B cell (primary cell): Measurements from ENCODE around the gene TMIE. TPM values are rescaled to one million over a fixed set of nuclear protein-coding genes. Genes with fewer than 3 reads are reported as not detected.

Source experiments
- ATAC-seq: fragments of 200-7000 bp; cut with Tn5 transposase; one replicate; pipeline ENCODE4 v1.10.0; 2021; ENCODE audit warnings: low read depth, mild to moderate bottlenecking, moderate number of reproducible peaks, moderate library complexity
- CTCF ChIA-PET: fragments of 350-600 bp; sonication (Branson Sonifier 250); formaldehyde crosslinking; loops from one replicate; lab custom pipeline; 2021; ENCODE audit warnings: antibody characterized with exemption, inconsistent platforms; lab: Charles Lee
- POLR2A ChIA-PET: fragments of 350-600 bp; sonication (Branson Sonifier 250); formaldehyde crosslinking; loops from one replicate; lab custom pipeline; 2021; ENCODE audit warnings: antibody characterized with exemption; lab: Charles Lee
- DNase-seq: peaks from one replicate; pipeline ENCODE4 v3.0.0; 2013
- H2AFZ ChIP-seq: 2 replicates; pipeline ENCODE4 v1.6.1; 2012; ENCODE audit warnings: mild to moderate bottlenecking, low read depth, low read length; ENCODE audit not compliant: insufficient read depth, poor library complexity, severe bottlenecking
- H3K27ac ChIP-seq, 2 donors: 1 replicate in 1 of 2; 2 replicates in 1 of 2; pipeline ENCODE4 v1.5.1; 2012 to 2013; ENCODE audit warnings: low read length in 2 of 2, mild to moderate bottlenecking in 2 of 2, moderate library complexity in 1 of 2
- H3K27me3 ChIP-seq, 4 experiments: fragments of 200-600 bp in 1 of 4; sonication (generic) in 1 of 4; replicated peaks in 1 of 4; 1 replicate in 2 of 4; 2 replicates in 2 of 4; pipeline versions ENCODE4 v1.6.1 to v1.7.0; 2013 to 2016; ENCODE audit warnings: low read length in 3 of 4, mild to moderate bottlenecking in 2 of 4, mixed read lengths in 1 of 4, moderate library complexity in 1 of 4; ENCODE audit not compliant: insufficient read depth in 4 of 4, control insufficient read depth in 3 of 4; ENCODE audit errors: control extremely low read depth in 1 of 4
- H3K36me3 ChIP-seq, 2 experiments: replicated peaks in 1 of 2; 1 replicate in 1 of 2; 2 replicates in 1 of 2; pipeline versions ENCODE4 v1.6.1 to v1.7.1; 2013; ENCODE audit warnings: low read length in 1 of 2; ENCODE audit not compliant: insufficient read depth in 2 of 2, control insufficient read depth in 1 of 2; ENCODE audit errors: control extremely low read depth in 1 of 2, extremely low read depth in 1 of 2
- H3K4me1 ChIP-seq, 2 donors: fragments of 200-600 bp in 1 of 2; sonication (generic) in 1 of 2; 1 replicate in 1 of 2; 2 replicates in 1 of 2; pipeline versions ENCODE4 v1.5.1 to v1.6.1; 2013 to 2017; ENCODE audit warnings: low read length in 2 of 2; ENCODE audit not compliant: control insufficient read depth in 2 of 2, insufficient read depth in 2 of 2
- H3K4me2 ChIP-seq: replicated peaks from 2 replicates; pipeline ENCODE3; 2012; ENCODE audit warnings: mild to moderate bottlenecking, low read depth, low read length; ENCODE audit not compliant: poor library complexity, severe bottlenecking
- H3K4me3 ChIP-seq, 5 experiments: fragments of 200-600 bp in 1 of 5; sonication (generic) in 1 of 5; 1 replicate in 3 of 5; 2 replicates in 2 of 5; pipeline versions ENCODE4 v1.5.1 to v1.7.0; 2011 to 2016; ENCODE audit warnings: low read length in 4 of 5, mild to moderate bottlenecking in 4 of 5, low read depth in 2 of 5, control low read depth in 1 of 5, moderate library complexity in 1 of 5; ENCODE audit not compliant: insufficient read depth in 1 of 5; ENCODE audit errors: control extremely low read depth in 1 of 5, extremely low read depth in 1 of 5
- H3K79me2 ChIP-seq: fragments of 200-600 bp; sonication (generic); one replicate; pipeline ENCODE4 v1.6.0; 2016; ENCODE audit warnings: low read length; ENCODE audit not compliant: control insufficient read depth, insufficient read depth
- H3K9ac ChIP-seq: fragments of 200-600 bp; sonication (generic); 2 replicates; pipeline ENCODE4 v1.6.1; 2017; ENCODE audit warnings: mild to moderate bottlenecking, low read length, moderate library complexity
- H3K9me3 ChIP-seq, 3 donors: one replicate each; pipeline versions ENCODE4 v1.6.1 to v1.7.1; 2013; ENCODE audit warnings: low read length in 2 of 3; ENCODE audit not compliant: control insufficient read depth in 2 of 3, insufficient read depth in 1 of 3; ENCODE audit errors: control extremely low read depth in 1 of 3
- H4K20me1 ChIP-seq: 2 replicates; pipeline ENCODE4 v1.6.0; 2012; ENCODE audit warnings: mild to moderate bottlenecking, low read length; ENCODE audit not compliant: insufficient read depth, control insufficient read depth, poor library complexity, severe bottlenecking
- H3K27ac Mint-ChIP-seq: one replicate; pipeline ENCODE4 v1.8.0; 2021; ENCODE audit warnings: mixed read lengths
- H3K27me3 Mint-ChIP-seq: one replicate; pipeline ENCODE4 v1.8.0; 2021; ENCODE audit warnings: mixed read lengths
- H3K4me1 Mint-ChIP-seq: one replicate; pipeline ENCODE4 v1.8.0; 2021; ENCODE audit warnings: mixed read lengths
- H3K4me3 Mint-ChIP-seq: one replicate; pipeline ENCODE4 v1.8.0; 2021; ENCODE audit warnings: mixed read lengths
- H3K9me3 Mint-ChIP-seq: one replicate; pipeline ENCODE4 v1.8.0; 2022; ENCODE audit warnings: mixed read lengths; ENCODE audit not compliant: insufficient read depth
- CTCF ChIP-seq: fragments of 200-600 bp; IDR thresholded peaks from one replicate; pipeline ENCODE4 v1.8.0; 2022; ENCODE audit warnings: antibody characterized with exemption, mild to moderate bottlenecking
- EZH2 ChIP-seq: IDR thresholded peaks from 2 replicates; pipeline ENCODE4 v1.6.1; 2012; ENCODE audit warnings: borderline replicate concordance, low read depth, mild to moderate bottlenecking, moderate library complexity, low read length; ENCODE audit not compliant: insufficient read depth, poor library complexity, severe bottlenecking
- WGBS: methylation state at CpG from one replicate; pipeline ENCODE4 v1.1.5; 2013; ENCODE audit warnings: missing lambda C conversion rate; ENCODE audit not compliant: insufficient coverage; 5-methylcytosine and 5-hydroxymethylcytosine counted together
- intact Hi-C: fragments of 100-400 bp; cut with micrococcal nuclease; formaldehyde crosslinking; loops from one replicate; pipeline ENCODE4 v1.10.0; 2022
- polyA plus RNA-seq: library from polyadenylated mRNA; depleted of rRNA; stranded (reverse); fragments of >200 nt; gene quantifications from 2 replicates; pipeline ENCODE4 v1.2.3, GENCODE V29; 2012
- small RNA-seq: library from RNA; depleted of rRNA; stranded (forward); fragments of <200 nt; gene quantifications from one replicate; pipeline ENCODE3, GENCODE V24; 2012; ENCODE audit warnings: low replicate concordance, low read depth; ENCODE audit not compliant: insufficient read length
- total RNA-seq, 2 donors: library from RNA; stranded (reverse); fragments of 120-200 nt in 1 of 2; gene quantifications; 1 replicate in 1 of 2; 2 replicates in 1 of 2; pipeline versions ENCODE4 v1.2.3 to v1.2.4, GENCODE V29; 2013 to 2022

Gene TMIE
- total and polyA plus RNA-seq, 2 donors (not counting 1 experiment from before 2014, with no cell fraction given): not detected

GRCh38 chr3:46759239-46760167, 58.3 kb downstream of the TMIE start:
- intact Hi-C loops: no loop called here
- ChIA-PET CTCF (no interaction called here), POLR2A (no interaction called here)
- no peak for TF ChIP-seq EZH2
- no peak for TF ChIP-seq CTCF
- peaks cover 2% of the 10 kb centered on the region for H3K9me3 Mint-ChIP-seq
- Histone ChIP-seq H3K9ac (no peak overlapping the region), H2AFZ (no peak overlapping the region), H3K36me3 (no peaks in the 10 kb centered on the region), H3K4me2 (no peak overlapping the region), H3K27ac (no peak overlapping the region), H3K4me1 (no peaks in the 10 kb centered on the region), H3K9me3 (peaks cover 4 to 13% (median 4%) of the 10 kb centered on the region in 3 donors), H4K20me1 (no peaks in the 10 kb centered on the region), H3K79me2 (no peaks in the 10 kb centered on the region), H3K27me3 (peaks cover 0 to 9% (median 2%) of the 10 kb centered on the region in 4 experiments), H3K4me3 (no peak overlapping the region)
- DNase-seq (no peak), ATAC-seq (no peak)
- H3K4me3 Mint-ChIP-seq: no peak overlapping the region
- 100% methylated on average over 3 of the region's 5 CpGs for WGBS
- no peaks in the 10 kb centered on the region for H3K4me1 Mint-ChIP-seq
- H3K27ac Mint-ChIP-seq: no peak overlapping the region
- peaks cover 12% of the 10 kb centered on the region for H3K27me3 Mint-ChIP-seq

Small RNAs within 50 kb of the gene (small RNA-seq; reads per million reads assigned to genes)
- not detected for gene PRSS45

Other genes with a start within 250 kb of the TMIE start
- 0.22 TPM in 1 of 2 replicates, not detected in the other for gene LTF, start 236.5 kb upstream of the TMIE start, total RNA-seq
- gene LTF, start 236.5 kb upstream of the TMIE start, polyA plus RNA-seq: not detected in 2 replicates
- not detected in 2 replicates for gene RTP3, start 203.4 kb upstream of the TMIE start, total RNA-seq
- gene RTP3, start 203.4 kb upstream of the TMIE start, polyA plus RNA-seq: not detected in 2 replicates
- not detected in 2 replicates for gene LRRC2, start 135.1 kb upstream of the TMIE start, total RNA-seq
- 0.04 TPM in 1 of 2 replicates, not detected in the other for gene LRRC2, start 135.1 kb upstream of the TMIE start, polyA plus RNA-seq
- gene FAM240A, start 88.9 kb upstream of the TMIE start, total RNA-seq: not detected in 2 replicates
- not detected in 2 replicates for gene FAM240A, start 88.9 kb upstream of the TMIE start, polyA plus RNA-seq
- gene ALS2CL, start 7.7 kb upstream of the TMIE start, total RNA-seq: 0.22 and 0.34 TPM in 2 replicates
- gene ALS2CL, start 7.7 kb upstream of the TMIE start, polyA plus RNA-seq: 0.30 and 1.0 TPM in 2 replicates
- gene PRSS50, start 16.5 kb downstream of the TMIE start, total RNA-seq: 0.10 TPM in 1 of 2 replicates, not detected in the other
- gene PRSS50, start 16.5 kb downstream of the TMIE start, polyA plus RNA-seq: 0.04 and 0.09 TPM in 2 replicates
- not detected in 2 replicates for gene MYL3, start 162.1 kb downstream of the TMIE start, total RNA-seq
- gene MYL3, start 162.1 kb downstream of the TMIE start, polyA plus RNA-seq: not detected in 2 replicates
- gene PTH1R, start 176.3 kb downstream of the TMIE start, total RNA-seq: not detected in 2 replicates
- gene PTH1R, start 176.3 kb downstream of the TMIE start, polyA plus RNA-seq: not detected in 2 replicates